DND-41 (cell line): ENCODE data around the gene SLC39A10.

Experiments used
- EZH2 ChIP-seq: IDR thresholded peaks from 3 replicates; pipeline ENCODE4 v1.6.1; 2012; ENCODE audit warnings: borderline replicate concordance, low read depth, mild to moderate bottlenecking, moderate library complexity, low read length, inconsistent platforms; ENCODE audit not compliant: severe bottlenecking
- TF ChIP-seq, protein P1 (sequence below): IDR thresholded peaks from 2 replicates; pipeline ENCODE4 v1.5.1; 2012; ENCODE audit warnings: borderline replicate concordance, low read length, moderate library complexity, mild to moderate bottlenecking; ENCODE audit not compliant: poor library complexity, severe bottlenecking; ENCODE audit errors: extremely low read depth

DNA sequence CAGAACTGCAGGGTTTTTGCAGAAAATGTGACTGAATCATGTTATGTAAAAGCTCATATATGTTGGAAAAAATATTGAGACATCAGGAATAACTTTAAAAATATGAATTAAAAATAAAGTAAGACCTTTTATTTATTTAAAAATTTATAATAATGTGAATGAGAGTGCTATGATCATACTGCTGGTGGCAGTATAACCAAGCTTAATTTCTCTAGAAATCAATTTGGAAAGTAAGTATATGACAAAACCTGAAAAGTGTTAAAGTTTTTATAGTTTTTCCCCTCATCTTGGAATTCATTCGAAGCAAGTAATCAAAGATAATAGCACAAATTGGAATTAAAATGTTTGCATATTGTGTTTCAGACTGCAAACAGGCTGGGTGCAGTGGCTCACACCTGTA, 7.5 kb downstream of the SLC39A10 start:
- TF ChIP-seq, protein P1, sequence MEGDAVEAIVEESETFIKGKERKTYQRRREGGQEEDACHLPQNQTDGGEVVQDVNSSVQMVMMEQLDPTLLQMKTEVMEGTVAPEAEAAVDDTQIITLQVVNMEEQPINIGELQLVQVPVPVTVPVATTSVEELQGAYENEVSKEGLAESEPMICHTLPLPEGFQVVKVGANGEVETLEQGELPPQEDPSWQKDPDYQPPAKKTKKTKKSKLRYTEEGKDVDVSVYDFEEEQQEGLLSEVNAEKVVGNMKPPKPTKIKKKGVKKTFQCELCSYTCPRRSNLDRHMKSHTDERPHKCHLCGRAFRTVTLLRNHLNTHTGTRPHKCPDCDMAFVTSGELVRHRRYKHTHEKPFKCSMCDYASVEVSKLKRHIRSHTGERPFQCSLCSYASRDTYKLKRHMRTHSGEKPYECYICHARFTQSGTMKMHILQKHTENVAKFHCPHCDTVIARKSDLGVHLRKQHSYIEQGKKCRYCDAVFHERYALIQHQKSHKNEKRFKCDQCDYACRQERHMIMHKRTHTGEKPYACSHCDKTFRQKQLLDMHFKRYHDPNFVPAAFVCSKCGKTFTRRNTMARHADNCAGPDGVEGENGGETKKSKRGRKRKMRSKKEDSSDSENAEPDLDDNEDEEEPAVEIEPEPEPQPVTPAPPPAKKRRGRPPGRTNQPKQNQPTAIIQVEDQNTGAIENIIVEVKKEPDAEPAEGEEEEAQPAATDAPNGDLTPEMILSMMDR: peak; percentile 27
- TF ChIP-seq EZH2: no peak
